Left lung (tissue), 10 donors: ENCODE data around the gene ZNF132. TPM values are rescaled to one million over a fixed set of nuclear protein-coding genes. Genes with fewer than 3 reads are reported as not detected.
A peak's percentile ranks its signal among the peaks of the same experiment; 100 is the strongest.

ENCODE experiments used
- ATAC-seq: fragments of 200-7000 bp; cut with Tn5 transposase; one replicate; pipeline ENCODE4 v1.9.1; 2020; ENCODE audit warnings: moderate library complexity
- DNase-seq, 4 donors: peaks; one replicate each; pipeline ENCODE4 v3.0.0-alpha.2; 2013 to 2020
- H3K27ac ChIP-seq, 2 donors: fragments of 200-600 bp; sonication (generic) in 1 of 2; one replicate each; pipeline versions ENCODE4 v1.5.0 to v1.8.0; 2020 to 2021
- H3K27me3 ChIP-seq, 2 donors: fragments of 200-600 bp; sonication (generic) in 1 of 2; one replicate each; pipeline versions ENCODE4 v1.5.0 to v1.8.0; 2020 to 2021
- H3K36me3 ChIP-seq, 2 donors: fragments of 200-600 bp; sonication (generic) in 1 of 2; one replicate each; pipeline versions ENCODE4 v1.5.0 to v1.8.0; 2020 to 2021
- H3K4me1 ChIP-seq, 2 donors: fragments of 200-600 bp; one replicate each; pipeline ENCODE4 v1.8.0; 2021
- H3K4me3 ChIP-seq, 2 donors: fragments of 200-600 bp; sonication (generic) in 1 of 2; one replicate each; pipeline versions ENCODE4 v1.5.0 to v1.8.0; 2020 to 2021; ENCODE audit warnings: mild to moderate bottlenecking in 1 of 2
- H3K9me3 ChIP-seq, 2 donors: fragments of 200-600 bp; sonication (generic) in 1 of 2; one replicate each; pipeline versions ENCODE4 v1.5.0 to v1.8.0; 2020 to 2021
- CTCF ChIP-seq, 2 donors: fragments of 200-600 bp; sonication (generic) in 1 of 2; IDR thresholded peaks; one replicate each; pipeline versions ENCODE4 v1.5.0 to v1.8.0; 2021; ENCODE audit warnings: antibody characterized with exemption in 2 of 2
- intact Hi-C, 2 donors: fragments of 100-400 bp; cut with DNase I; formaldehyde crosslinking; loops; one replicate each; pipeline versions ENCODE4 v1.11.2 to v1.14.2; 2022
- polyA plus RNA-seq, 6 donors: library from polyadenylated mRNA; unstranded; fragments of 120-200 nt; gene quantifications; one replicate each; pipeline ENCODE4 v1.2.1, GENCODE V29; 2013; ENCODE audit not compliant: insufficient read length in 6 of 6
- total RNA-seq, 2 donors: library from RNA; stranded (reverse); fragmentation: NEBNext Ultra II Directional; extraction: Animal tissue kit (Norgen Biotek cat#: 25700); gene quantifications; one replicate each; pipeline ENCODE4 v1.2.1, GENCODE V29; 2021
- donor health status: DM: no; HTN: yes; CAD: no.
- donor health status: DM: no; HTN: no; CAD: no.

Gene ZNF132
- total and polyA plus RNA-seq, 8 donors: 6.2 to 12.9 (median 10.0) TPM

GRCh38 chr19:58416604-58417003 is 23.3 kb downstream of the ZNF132 start:
- DNase-seq (no peak), ATAC-seq (no peak)
- H3K27me3 ChIP-seq: no peaks in the 10 kb centered on the region
- H3K27ac ChIP-seq: no peak overlapping the region
- no peaks in the 10 kb centered on the region for H3K4me1 ChIP-seq
- intact Hi-C loops: no loop called here
- peaks cover 0 to 5% of the 10 kb centered on the region in 2 donors for H3K9me3 ChIP-seq
- peaks cover 0 to 56% of the 10 kb centered on the region in 2 donors for H3K36me3 ChIP-seq
- H3K4me3 ChIP-seq: no peak overlapping the region
- no peak for TF ChIP-seq CTCF (IDR thresholded peaks at IDR 0.05)

GRCh38 chr19:58409010-58409790 is 30.8 kb downstream of the ZNF132 start:
- DNase-seq (peak in 1 of 4 donors; percentile 34), ATAC-seq (peak; percentile 37)
- H3K36me3 ChIP-seq: no peaks in the 10 kb centered on the region
- H3K9me3 ChIP-seq: no peaks in the 10 kb centered on the region
- no peaks in the 10 kb centered on the region for H3K27me3 ChIP-seq
- intact Hi-C loops: no loop called here
- TF ChIP-seq CTCF (IDR thresholded peaks at IDR 0.05): no peak
- H3K4me1 ChIP-seq: peaks cover 8 to 26% of the 10 kb centered on the region in 2 donors
- H3K27ac ChIP-seq: peak overlapping the region; percentile 82 to 89
- peak overlapping the region; percentile 90 to 92 for H3K4me3 ChIP-seq

- intact Hi-C loops: no loop called here
- peak within 1 kb of the TSS; percentile 82 to 89 for H3K27ac ChIP-seq
- no peaks in the 10 kb centered on the region for H3K27me3 ChIP-seq
- DNase-seq (peak; percentile 93 to 98 (median 97)), ATAC-seq (peak; percentile 98)
- H3K9me3 ChIP-seq: no peaks in the 10 kb centered on the region
- peak within 1 kb of the TSS; percentile 90 to 92 for H3K4me3 ChIP-seq
- H3K36me3 ChIP-seq: no peaks in the 10 kb centered on the region
- peaks cover 8 to 26% of the 10 kb centered on the region in 2 donors for H3K4me1 ChIP-seq
- TF ChIP-seq CTCF (IDR thresholded peaks at IDR 0.05): no peak
These were observed 31.6 kb downstream of the ZNF132 start, which contains the start of gene ZNF584 for GRCh38 chr19:58408152-58409009. TSS of gene ZNF584 (plus strand) at chr19:58408649. CDS start at chr19:58409148, 499 bp downstream.

GRCh38 chr19:58407658-58408151 is 32.2 kb downstream of the ZNF132 start:
- DNase-seq (no peak), ATAC-seq (peak; percentile 6)
- intact Hi-C loops: no loop called here
- Histone ChIP-seq H3K4me3 (peak overlapping the region; percentile 90 to 92), H3K27ac (peak overlapping the region; percentile 82 to 89), H3K9me3 (no peaks in the 10 kb centered on the region), H3K27me3 (no peaks in the 10 kb centered on the region), H3K4me1 (peaks cover 8 to 26% of the 10 kb centered on the region in 2 donors), H3K36me3 (no peaks in the 10 kb centered on the region)
- no peak for TF ChIP-seq CTCF (IDR thresholded peaks at IDR 0.05)
